Brain microvascular endothelial cell (primary cell): ENCODE data around the gene PNPLA7.

Experiments
- DNase-seq: peaks from one replicate; pipeline ENCODE4 v3.0.0-alpha.2; 2020
- H3K27ac ChIP-seq: fragments of 250-450 bp; sonication (Bioruptor Pico); 2 replicates; pipeline ENCODE4 v1.5.1; 2020; ENCODE audit warnings: mild to moderate bottlenecking, moderate library complexity
- H3K27me3 ChIP-seq: fragments of 250-450 bp; sonication (Bioruptor Pico); replicated peaks from 2 replicates; pipeline ENCODE4 v1.5.1; 2020; ENCODE audit warnings: mild to moderate bottlenecking
- H3K36me3 ChIP-seq: fragments of 250-450 bp; sonication (Bioruptor Pico); replicated peaks from 2 replicates; pipeline ENCODE4 v1.5.1; 2020; ENCODE audit warnings: mild to moderate bottlenecking
- H3K4me3 ChIP-seq: 2 replicates; pipeline ENCODE4 v1.5.1; 2011; ENCODE audit warnings: low read depth, mild to moderate bottlenecking, control low read depth, low read length, moderate library complexity
- CTCF ChIP-seq: IDR thresholded peaks from 2 replicates; pipeline ENCODE4 v1.5.1; 2011; ENCODE audit warnings: low read depth, mild to moderate bottlenecking, moderate library complexity, low read length, control low read depth, inconsistent platforms; ENCODE audit errors: missing control alignments
- in situ Hi-C: cut with HindIII; loops from 2 replicates; pipeline ENCODE4 v1.10.0; 2017; ENCODE audit warnings: low sequenced_read_pairs, low pct_ligation_motif_present

PNPLA7 gene

GRCh38 chr9:137438591-137439157 lies 111.5 kb downstream of the PNPLA7 start:
- Histone ChIP-seq H3K36me3 (no peaks in the 10 kb centered on the region), H3K4me3 (no peak overlapping the region), H3K27me3 (no peaks in the 10 kb centered on the region), H3K27ac (no peak overlapping the region)
- in situ Hi-C loops, result no loop called here
- no peak for TF ChIP-seq CTCF
- no peak for DNase-seq

GRCh38 chr9:137437691-137438590 lies 112.3 kb downstream of the PNPLA7 start:
- H3K27me3 ChIP-seq, result no peaks in the 10 kb centered on the region
- no peaks in the 10 kb centered on the region for H3K36me3 ChIP-seq
- no peak overlapping the region for H3K4me3 ChIP-seq
- no peak for TF ChIP-seq CTCF
- no peak overlapping the region for H3K27ac ChIP-seq
- in situ Hi-C loops, result no loop called here
- no peak for DNase-seq

GRCh38 chr9:137436761-137437600 lies 113.2 kb downstream of the PNPLA7 start:
- in situ Hi-C loops, result no loop called here
- Histone ChIP-seq H3K36me3 (no peaks in the 10 kb centered on the region), H3K27ac (no peak overlapping the region), H3K27me3 (no peaks in the 10 kb centered on the region), H3K4me3 (no peak overlapping the region)
- DNase-seq, result no peak
- TF ChIP-seq CTCF, result no peak

- Histone ChIP-seq H3K27ac (no peak overlapping the region), H3K4me3 (no peak overlapping the region), H3K27me3 (no peaks in the 10 kb centered on the region), H3K36me3 (no peaks in the 10 kb centered on the region)
- TF ChIP-seq CTCF, result no peak
- in situ Hi-C loops, result no loop called here
- DNase-seq, result peak; percentile 84
Observed at GRCh38 chr9:137435980-137436760, 114.0 kb downstream of the PNPLA7 start.

GRCh38 chr9:137435381-137435891 lies 114.8 kb downstream of the PNPLA7 start:
- Histone ChIP-seq H3K27me3 (no peaks in the 10 kb centered on the region), H3K4me3 (no peak overlapping the region), H3K36me3 (no peaks in the 10 kb centered on the region), H3K27ac (no peak overlapping the region)
- in situ Hi-C loops, result no loop called here
- DNase-seq, result no peak
- no peak for TF ChIP-seq CTCF
